HG02623 (cell line): ENCODE results near the gene IDS.

Experiments
- ATAC-seq: cut with Tn5 transposase; IDR thresholded peaks from one replicate; pipeline ENCODE4 v1.9.1; 2021; ENCODE audit warnings: moderate library complexity; ENCODE audit not compliant: unreplicated experiment

Gene IDS

GRCh38 chrX:149461746-149462145 is 43.4 kb downstream of the IDS start:
- ATAC-seq = no peak

- ATAC-seq = no peak
Observed at GRCh38 chrX:149458586-149458985, 46.5 kb downstream of the IDS start.

GRCh38 chrX:149456476-149457245 is 48.4 kb downstream of the IDS start:
- no peak for ATAC-seq

- ATAC-seq = no peak
Observed at GRCh38 chrX:149455934-149456333, 49.2 kb downstream of the IDS start.

GRCh38 chrX:149453906-149454822 is 50.9 kb downstream of the IDS start:
- no peak for ATAC-seq

GRCh38 chrX:149453030-149453429 is 52.1 kb downstream of the IDS start:
- ATAC-seq = no peak

GRCh38 chrX:149433451-149433850 is 71.7 kb downstream of the IDS start:
- ATAC-seq = no peak

- ATAC-seq = no peak
Observed at GRCh38 chrX:149433051-149433450, 72.1 kb downstream of the IDS start.
